ENCODE data around the gene DNAJA4. TPM values are rescaled to one million over a fixed set of nuclear protein-coding genes. Genes with fewer than 3 reads are reported as not detected.

Gene DNAJA4
- polyA plus RNA-seq, 1 donor from 2014 or later: 0.66 TPM

- peaks cover 15% of the 10 kb centered on the region for H3K27me3 ChIP-seq (ENCODE audit: insufficient read depth, low read depth, low read length)
- H3K9me3 ChIP-seq (ENCODE audit: low read length): no peaks in the 10 kb centered on the region
- no peak overlapping the region for H3K4me3 ChIP-seq (ENCODE audit: low read length)
- H3K9me2 ChIP-seq (ENCODE audit: insufficient read depth, low read length): no peaks in the 10 kb centered on the region
- no peaks in the 10 kb centered on the region for H3K79me2 ChIP-seq (replicated peaks; ENCODE audit: insufficient read depth, low read length)
- no peaks in the 10 kb centered on the region for H3K36me3 ChIP-seq (ENCODE audit: insufficient read depth, low read length)
- H4K20me1 ChIP-seq (ENCODE audit: insufficient read depth): no peaks in the 10 kb centered on the region
- H3F3A ChIP-seq (ENCODE audit: insufficient read depth, low read length, poor library complexity, severe bottlenecking): no peaks in the 10 kb centered on the region
- no peak overlapping the region for H2AFZ ChIP-seq (ENCODE audit: low read depth, low read length)
- H3K27ac ChIP-seq (ENCODE audit: low read length): no peak overlapping the region
- no peak overlapping the region for H3K4me2 ChIP-seq (ENCODE audit: low read length)
- no peak for TF ChIP-seq REST (IDR thresholded peaks at IDR 0.05; ENCODE audit: borderline replicate concordance)
- TF ChIP-seq SMC3 (conservative IDR thresholded peaks at IDR 0.05; ENCODE audit: poor library complexity): no peak
- no peak for TF ChIP-seq RAD21 (conservative IDR thresholded peaks at IDR 0.05)
- TF ChIP-seq, protein P1, sequence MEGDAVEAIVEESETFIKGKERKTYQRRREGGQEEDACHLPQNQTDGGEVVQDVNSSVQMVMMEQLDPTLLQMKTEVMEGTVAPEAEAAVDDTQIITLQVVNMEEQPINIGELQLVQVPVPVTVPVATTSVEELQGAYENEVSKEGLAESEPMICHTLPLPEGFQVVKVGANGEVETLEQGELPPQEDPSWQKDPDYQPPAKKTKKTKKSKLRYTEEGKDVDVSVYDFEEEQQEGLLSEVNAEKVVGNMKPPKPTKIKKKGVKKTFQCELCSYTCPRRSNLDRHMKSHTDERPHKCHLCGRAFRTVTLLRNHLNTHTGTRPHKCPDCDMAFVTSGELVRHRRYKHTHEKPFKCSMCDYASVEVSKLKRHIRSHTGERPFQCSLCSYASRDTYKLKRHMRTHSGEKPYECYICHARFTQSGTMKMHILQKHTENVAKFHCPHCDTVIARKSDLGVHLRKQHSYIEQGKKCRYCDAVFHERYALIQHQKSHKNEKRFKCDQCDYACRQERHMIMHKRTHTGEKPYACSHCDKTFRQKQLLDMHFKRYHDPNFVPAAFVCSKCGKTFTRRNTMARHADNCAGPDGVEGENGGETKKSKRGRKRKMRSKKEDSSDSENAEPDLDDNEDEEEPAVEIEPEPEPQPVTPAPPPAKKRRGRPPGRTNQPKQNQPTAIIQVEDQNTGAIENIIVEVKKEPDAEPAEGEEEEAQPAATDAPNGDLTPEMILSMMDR (IDR thresholded peaks at IDR 0.05; ENCODE audit: poor library complexity, severe bottlenecking): no peak
- no peak for TF ChIP-seq MXI1 (conservative IDR thresholded peaks at IDR 0.05; ENCODE audit: poor library complexity, severe bottlenecking)
- no peak for TF ChIP-seq EZH2 (IDR thresholded peaks at IDR 0.05; ENCODE audit: borderline replicate concordance, insufficient read depth, low read length, poor library complexity, severe bottlenecking)
- no peak for TF ChIP-seq POLR2AphosphoS5 (IDR thresholded peaks at IDR 0.05)
- TF ChIP-seq EP300 (conservative IDR thresholded peaks at IDR 0.05; ENCODE audit: poor library complexity, severe bottlenecking): no peak
- no peak for TF ChIP-seq TAF1 (IDR thresholded peaks at IDR 0.05; ENCODE audit: low read depth)
- H3K9ac ChIP-seq (ENCODE audit: low read length): no peak overlapping the region
Measured at GRCh38 chr15:78261062-78261461, 3.3 kb upstream of the DNAJA4 start.

DNA sequence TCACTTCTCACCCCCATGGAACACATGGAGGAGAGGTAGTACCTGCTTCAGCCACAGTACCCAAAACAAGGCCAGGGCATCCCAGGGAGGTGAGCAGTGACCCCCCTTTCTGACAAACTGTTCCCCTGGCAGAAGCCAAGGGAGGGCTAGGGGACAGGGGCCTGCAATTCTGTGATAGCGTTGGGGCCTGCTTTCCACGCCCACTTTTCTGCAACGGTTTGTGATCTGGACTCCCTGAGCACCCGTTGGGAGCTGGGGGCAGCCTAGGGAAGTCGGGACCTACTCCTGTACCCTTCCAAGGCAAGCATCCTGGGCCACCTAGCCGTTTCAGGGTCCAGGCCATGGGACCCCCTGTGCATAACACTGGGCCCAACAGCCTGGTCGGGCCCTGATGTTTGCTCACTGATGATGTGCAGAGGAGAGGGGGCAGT lies 996 bp upstream of the DNAJA4 start:
- H3K27me3 ChIP-seq (ENCODE audit: insufficient read depth, low read depth, low read length): peaks cover 18% of the 10 kb centered on the region

More for the DNA sequence above, 996 bp upstream of the DNAJA4 start:
- H3K36me3 ChIP-seq (ENCODE audit: insufficient read depth, low read length): no peaks in the 10 kb centered on the region
- no peaks in the 10 kb centered on the region for H3K9me2 ChIP-seq (ENCODE audit: insufficient read depth, low read length)
- H2AFZ ChIP-seq (ENCODE audit: low read depth, low read length): no peak overlapping the region
- H4K20me1 ChIP-seq (ENCODE audit: insufficient read depth): no peaks in the 10 kb centered on the region
- H3K9me3 ChIP-seq (ENCODE audit: low read length): no peaks in the 10 kb centered on the region
- H3K4me2 ChIP-seq (ENCODE audit: low read length): no peak overlapping the region
- no peak overlapping the region for H3K9ac ChIP-seq (ENCODE audit: low read length)
- H3K27ac ChIP-seq (ENCODE audit: low read length): no peak overlapping the region
- TF ChIP-seq, protein P1 (IDR thresholded peaks at IDR 0.05; ENCODE audit: poor library complexity, severe bottlenecking): no peak
- TF ChIP-seq REST (IDR thresholded peaks at IDR 0.05; ENCODE audit: borderline replicate concordance) (no peak), MXI1 (conservative IDR thresholded peaks at IDR 0.05; ENCODE audit: poor library complexity, severe bottlenecking) (no peak), EZH2 (IDR thresholded peaks at IDR 0.05; ENCODE audit: borderline replicate concordance, insufficient read depth, low read length, poor library complexity, severe bottlenecking) (no peak), RAD21 (conservative IDR thresholded peaks at IDR 0.05) (no peak), EP300 (conservative IDR thresholded peaks at IDR 0.05; ENCODE audit: poor library complexity, severe bottlenecking) (no peak)
- no peak overlapping the region for H3K4me3 ChIP-seq (ENCODE audit: low read length)
- no peaks in the 10 kb centered on the region for H3F3A ChIP-seq (ENCODE audit: insufficient read depth, low read length, poor library complexity, severe bottlenecking)
- H3K79me2 ChIP-seq (replicated peaks; ENCODE audit: insufficient read depth, low read length): no peaks in the 10 kb centered on the region

All from neural cell (in vitro differentiated cells).